CD14-positive monocyte (primary cell): ENCODE data around the gene MEAF6. TPM values are rescaled to one million over a fixed set of nuclear protein-coding genes. Genes with fewer than 3 reads are reported as not detected.

Source experiments
- DNase-seq, 3 donors: peaks; one replicate each; pipeline ENCODE4 v3.0.0-alpha.2; 2011 to 2022
- H2AFZ ChIP-seq: 2 replicates; pipeline ENCODE4 v1.6.0; 2012; ENCODE audit warnings: mild to moderate bottlenecking, low read depth, low read length, inconsistent platforms; ENCODE audit not compliant: insufficient read depth, poor library complexity, severe bottlenecking
- H3K27ac ChIP-seq, 2 donors: 1 replicate in 1 of 2; 2 replicates in 1 of 2; pipeline ENCODE4 v1.5.1; 2012 to 2013; ENCODE audit warnings: low read length in 2 of 2, control low read depth in 1 of 2, inconsistent platforms in 1 of 2, low read depth in 1 of 2, mild to moderate bottlenecking in 1 of 2
- H3K27me3 ChIP-seq, 2 donors: one replicate each; pipeline versions ENCODE4 v1.6.0 to v1.6.1; 2011 to 2013; ENCODE audit warnings: low read length in 2 of 2; ENCODE audit not compliant: control insufficient read depth in 2 of 2, insufficient read depth in 2 of 2
- H3K36me3 ChIP-seq, 2 donors: replicated peaks in 1 of 2; 1 replicate in 1 of 2; 2 replicates in 1 of 2; pipeline versions ENCODE4 v1.5.1 to v1.6.1; 2012 to 2013; ENCODE audit warnings: low read length in 2 of 2, control low read depth in 1 of 2, inconsistent platforms in 1 of 2, mild to moderate bottlenecking in 1 of 2; ENCODE audit not compliant: insufficient read depth in 2 of 2, control insufficient read depth in 1 of 2
- H3K4me1 ChIP-seq, 2 donors: 1 replicate in 1 of 2; 2 replicates in 1 of 2; pipeline versions ENCODE4 v1.5.1 to v1.6.1; 2012 to 2013; ENCODE audit warnings: low read length in 2 of 2, control low read depth in 1 of 2, inconsistent platforms in 1 of 2, mild to moderate bottlenecking in 1 of 2, moderate library complexity in 1 of 2; ENCODE audit not compliant: insufficient read depth in 2 of 2, control insufficient read depth in 1 of 2
- H3K4me2 ChIP-seq: replicated peaks from 2 replicates; pipeline ENCODE3; 2012; ENCODE audit warnings: low read length, moderate library complexity, mild to moderate bottlenecking; ENCODE audit not compliant: poor library complexity, severe bottlenecking; ENCODE audit errors: extremely low read depth
- H3K4me3 ChIP-seq, 3 experiments: fragments of 200-600 bp in 1 of 3; sonication (generic) in 1 of 3; replicated peaks in 1 of 3; 1 replicate in 2 of 3; 2 replicates in 1 of 3; pipeline ENCODE4 v1.5.1; 2011 to 2013; ENCODE audit warnings: low read length in 3 of 3, mild to moderate bottlenecking in 3 of 3, control low read depth in 2 of 3, low read depth in 2 of 3, inconsistent platforms in 1 of 3, moderate library complexity in 1 of 3
- H3K79me2 ChIP-seq: 2 replicates; pipeline ENCODE4 v1.6.0; 2012; ENCODE audit warnings: mild to moderate bottlenecking, control low read depth, inconsistent platforms, low read length, moderate library complexity; ENCODE audit not compliant: insufficient read depth
- H3K9ac ChIP-seq: 2 replicates; pipeline ENCODE4 v1.6.0; 2017; ENCODE audit warnings: low read length, mild to moderate bottlenecking; ENCODE audit not compliant: insufficient read depth, poor library complexity, severe bottlenecking
- H3K9me3 ChIP-seq, 2 donors: replicated peaks in 1 of 2; 1 replicate in 1 of 2; 2 replicates in 1 of 2; pipeline versions ENCODE4 v1.5.1 to v1.6.1; 2012 to 2013; ENCODE audit warnings: low read length in 2 of 2, control low read depth in 1 of 2; ENCODE audit not compliant: control insufficient read depth in 1 of 2, insufficient read depth in 1 of 2
- H4K20me1 ChIP-seq: 2 replicates; pipeline ENCODE4 v1.6.0; 2012; ENCODE audit warnings: mild to moderate bottlenecking, low read length, control low read depth, moderate library complexity; ENCODE audit not compliant: insufficient read depth
- H3K27ac Mint-ChIP-seq, 7 donors: one replicate each; pipeline ENCODE4 v1.8.0; 2020; ENCODE audit warnings: mild to moderate bottlenecking in 7 of 7, mixed read lengths in 7 of 7, moderate library complexity in 6 of 7, inconsistent platforms in 2 of 7
- H3K27me3 Mint-ChIP-seq, 3 donors: one replicate each; pipeline ENCODE4 v1.8.0; 2021 to 2022; ENCODE audit warnings: low read depth in 3 of 3, mild to moderate bottlenecking in 3 of 3, mixed read lengths in 3 of 3, moderate library complexity in 3 of 3, inconsistent platforms in 1 of 3
- H3K36me3 Mint-ChIP-seq, 2 donors: one replicate each; pipeline ENCODE4 v1.8.0; 2020; ENCODE audit warnings: mixed read lengths in 2 of 2, inconsistent platforms in 1 of 2, mild to moderate bottlenecking in 1 of 2
- H3K4me1 Mint-ChIP-seq: one replicate; pipeline ENCODE4 v1.8.0; 2020; ENCODE audit warnings: mild to moderate bottlenecking, mixed read lengths
- H3K4me3 Mint-ChIP-seq, 2 donors: one replicate each; pipeline ENCODE4 v1.8.0; 2020; ENCODE audit warnings: mild to moderate bottlenecking in 2 of 2, mixed read lengths in 2 of 2, moderate library complexity in 1 of 2
- H3K9me3 Mint-ChIP-seq, 7 donors: one replicate each; pipeline ENCODE4 v1.8.0; 2020 to 2022; ENCODE audit warnings: mixed read lengths in 7 of 7, mild to moderate bottlenecking in 6 of 7, moderate library complexity in 6 of 7, inconsistent platforms in 2 of 7
- CTCF ChIP-seq: fragments of 200-600 bp; IDR thresholded peaks from one replicate; pipeline ENCODE4 v1.8.0; 2022; ENCODE audit warnings: antibody characterized with exemption, mild to moderate bottlenecking
- WGBS: methylation state at CpG from one replicate; pipeline ENCODE4 v1.1.5; 2013; ENCODE audit warnings: missing lambda C conversion rate; ENCODE audit not compliant: insufficient coverage; 5-methylcytosine and 5-hydroxymethylcytosine counted together
- intact Hi-C, 2 donors: fragments of 100-400 bp; cut with micrococcal nuclease; formaldehyde crosslinking; loops; one replicate each; pipeline versions ENCODE4 v1.15.0 to v1.15.1; 2023
- polyA plus RNA-seq, 3 donors: library from polyadenylated mRNA; depleted of rRNA in 1 of 3; unstranded in 2 of 3; stranded (reverse) in 1 of 3; fragments of 300-500 nt in 2 of 3; fragments of >200 nt in 1 of 3; fragmentation: Illumina TruSeq in 2 of 3; gene quantifications; 1 replicate in 2 of 3; 2 replicates in 1 of 3; pipeline ENCODE4 v1.2.3, GENCODE V29; 2012 to 2021

MEAF6 gene
- polyA plus RNA-seq, 3 donors = 56.7 to 99.8 (median 79.2) TPM

GRCh38 chr1:37477946-37478345 lies 36.6 kb downstream of the MEAF6 start:
- peaks cover 2 to 5% (median 3%) of the 10 kb centered on the region in 3 donors for H3K27me3 Mint-ChIP-seq
- WGBS = 90% methylated on average over 5 of the region's 5 CpGs

More at GRCh38 chr1:37477946-37478345, 36.6 kb downstream of the MEAF6 start:
- H3K9me3 ChIP-seq = no peaks in the 10 kb centered on the region
- no peaks in the 10 kb centered on the region for H3K9me3 Mint-ChIP-seq
- no peak for TF ChIP-seq CTCF
- peaks cover 70 to 79% of the 10 kb centered on the region in 2 donors for H3K4me1 ChIP-seq
- no peaks in the 10 kb centered on the region for H3K27me3 ChIP-seq
- peak overlapping the region; percentile 95 to 99 (median 98) for H3K27ac Mint-ChIP-seq
- H3K4me2 ChIP-seq = peak overlapping the region; percentile 98
- H3K4me3 Mint-ChIP-seq = peak overlapping the region; percentile 86 to 91
- peak in 1 of 3 donors; percentile 25 for DNase-seq
- peak overlapping the region; percentile 92 for H3K9ac ChIP-seq
- H3K4me1 Mint-ChIP-seq = peaks cover 72% of the 10 kb centered on the region
- peaks cover 45 to 48% of the 10 kb centered on the region in 2 donors for H3K36me3 Mint-ChIP-seq
- peaks cover 69% of the 10 kb centered on the region for H3K79me2 ChIP-seq
- H4K20me1 ChIP-seq = peaks cover 81% of the 10 kb centered on the region
- H3K27ac ChIP-seq = peak overlapping the region; percentile 96 to 99
- intact Hi-C loops = loop anchor here in 1 of 2 donors (10.0 kb wide), 1 partner anchor 1173 kb away; the partner anchor contains the start of gene SH3D21
- H3K4me3 ChIP-seq = peak overlapping the region; percentile 79 to 98 (median 91)
- peaks cover 34 to 39% of the 10 kb centered on the region in 2 donors for H3K36me3 ChIP-seq
- H2AFZ ChIP-seq = no peak overlapping the region
